DOHH2 (cell line): ENCODE results near the gene NID1.

Source experiments
- H3F3A ChIP-seq: fragments of 200-600 bp; sonication (generic), shearing (Covaris generic); 2 replicates; pipeline ENCODE4 v1.6.0; 2016; ENCODE audit warnings: antibody characterized with exemption, mild to moderate bottlenecking; ENCODE audit not compliant: control insufficient read depth, insufficient read depth
- H3K27ac ChIP-seq: fragments of 200-600 bp; sonication (generic); 2 replicates; pipeline ENCODE4 v1.5.1; 2014; ENCODE audit warnings: low read depth, mild to moderate bottlenecking, low read length, moderate library complexity
- H3K27me3 ChIP-seq: fragments of 200-600 bp; sonication (generic); 2 replicates; pipeline ENCODE4 v1.6.1; 2014; ENCODE audit warnings: mild to moderate bottlenecking, low read length, mixed read lengths; ENCODE audit not compliant: control insufficient read depth
- H3K36me3 ChIP-seq: fragments of 200-600 bp; sonication (generic); 2 replicates; pipeline ENCODE4 v1.6.1; 2014; ENCODE audit warnings: mild to moderate bottlenecking, low read length, moderate library complexity, mixed read lengths; ENCODE audit not compliant: control insufficient read depth
- H3K4me1 ChIP-seq: fragments of 200-600 bp; sonication (generic); 2 replicates; pipeline ENCODE4 v1.6.1; 2014; ENCODE audit warnings: mild to moderate bottlenecking, low read length, mixed read lengths; ENCODE audit not compliant: control insufficient read depth
- H3K4me2 ChIP-seq: fragments of 200-600 bp; sonication (generic); 2 replicates; pipeline ENCODE4 v1.6.0; 2014; ENCODE audit warnings: mild to moderate bottlenecking, low read length, moderate library complexity
- H3K4me3 ChIP-seq: fragments of 200-600 bp; sonication (generic); 2 replicates; pipeline ENCODE4 v1.5.1; 2014; ENCODE audit warnings: mild to moderate bottlenecking, low read length, mixed read lengths
- H3K79me2 ChIP-seq: fragments of 200-600 bp; sonication (generic); 2 replicates; pipeline ENCODE4 v1.6.1; 2014; ENCODE audit warnings: mild to moderate bottlenecking, low read length, mixed read lengths; ENCODE audit not compliant: control insufficient read depth
- H3K9me2 ChIP-seq: fragments of 200-600 bp; sonication (generic); replicated peaks from 2 replicates; pipeline ENCODE4 v1.6.1; 2014; ENCODE audit warnings: mild to moderate bottlenecking, low read length, mixed read lengths; ENCODE audit not compliant: control insufficient read depth
- H3K9me3 ChIP-seq: fragments of 200-600 bp; sonication (generic); 2 replicates; pipeline ENCODE4 v1.6.1; 2014; ENCODE audit warnings: antibody characterized with exemption, low read length, mixed read lengths; ENCODE audit not compliant: control insufficient read depth, insufficient read depth
- H4K20me1 ChIP-seq: fragments of 200-600 bp; sonication (generic); 2 replicates; pipeline ENCODE4 v1.6.0; 2014; ENCODE audit warnings: low read depth, mild to moderate bottlenecking, antibody characterized with exemption, low read length, moderate library complexity; ENCODE audit not compliant: control insufficient read depth, insufficient read depth
- EZH2phosphoT487 ChIP-seq: fragments of 200-600 bp; sonication (generic); IDR thresholded peaks from 2 replicates; pipeline ENCODE4 v1.6.1; 2017; ENCODE audit warnings: borderline replicate concordance, mild to moderate bottlenecking, antibody characterized with exemption, low read length, moderate library complexity, mixed read lengths
- TF ChIP-seq, protein P1 (sequence below): fragments of 200-600 bp; sonication (generic); IDR thresholded peaks from one replicate; pipeline ENCODE4 v1.5.1; 2014; ENCODE audit warnings: antibody characterized with exemption, mild to moderate bottlenecking, low read depth, low read length; ENCODE audit not compliant: poor library complexity, severe bottlenecking

The NID1 gene

DNA sequence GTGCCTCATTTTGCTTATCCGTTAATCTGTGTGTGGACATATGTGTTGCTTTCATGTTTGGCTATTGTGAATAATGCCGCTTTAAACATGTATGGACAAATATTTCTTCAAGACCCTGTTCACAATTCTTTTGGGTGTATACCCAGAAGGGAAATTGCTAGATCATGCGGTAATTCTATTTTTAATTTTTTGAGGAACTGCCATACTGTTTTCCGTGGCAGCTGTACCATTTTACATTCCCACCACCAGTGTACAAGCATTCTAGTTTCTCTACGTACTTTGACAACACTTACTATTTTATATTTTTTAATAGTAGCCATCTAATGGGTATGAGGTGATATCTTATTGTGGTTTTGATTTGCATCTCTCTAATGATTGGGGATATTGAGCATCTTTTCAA is 7.1 kb upstream of the NID1 start:
- TF ChIP-seq EZH2phosphoT487, result no peak
- TF ChIP-seq, protein P1, sequence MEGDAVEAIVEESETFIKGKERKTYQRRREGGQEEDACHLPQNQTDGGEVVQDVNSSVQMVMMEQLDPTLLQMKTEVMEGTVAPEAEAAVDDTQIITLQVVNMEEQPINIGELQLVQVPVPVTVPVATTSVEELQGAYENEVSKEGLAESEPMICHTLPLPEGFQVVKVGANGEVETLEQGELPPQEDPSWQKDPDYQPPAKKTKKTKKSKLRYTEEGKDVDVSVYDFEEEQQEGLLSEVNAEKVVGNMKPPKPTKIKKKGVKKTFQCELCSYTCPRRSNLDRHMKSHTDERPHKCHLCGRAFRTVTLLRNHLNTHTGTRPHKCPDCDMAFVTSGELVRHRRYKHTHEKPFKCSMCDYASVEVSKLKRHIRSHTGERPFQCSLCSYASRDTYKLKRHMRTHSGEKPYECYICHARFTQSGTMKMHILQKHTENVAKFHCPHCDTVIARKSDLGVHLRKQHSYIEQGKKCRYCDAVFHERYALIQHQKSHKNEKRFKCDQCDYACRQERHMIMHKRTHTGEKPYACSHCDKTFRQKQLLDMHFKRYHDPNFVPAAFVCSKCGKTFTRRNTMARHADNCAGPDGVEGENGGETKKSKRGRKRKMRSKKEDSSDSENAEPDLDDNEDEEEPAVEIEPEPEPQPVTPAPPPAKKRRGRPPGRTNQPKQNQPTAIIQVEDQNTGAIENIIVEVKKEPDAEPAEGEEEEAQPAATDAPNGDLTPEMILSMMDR, result no peak
- no peaks in the 10 kb centered on the region for H4K20me1 ChIP-seq
- no peak overlapping the region for H3K4me2 ChIP-seq
- peaks cover 2% of the 10 kb centered on the region for H3K4me1 ChIP-seq
- no peak overlapping the region for H3K27ac ChIP-seq
- H3K9me3 ChIP-seq, result no peaks in the 10 kb centered on the region
- H3K79me2 ChIP-seq, result no peaks in the 10 kb centered on the region
- no peaks in the 10 kb centered on the region for H3F3A ChIP-seq
- H3K36me3 ChIP-seq, result no peaks in the 10 kb centered on the region
- H3K9me2 ChIP-seq, result no peaks in the 10 kb centered on the region
- H3K27me3 ChIP-seq, result no peaks in the 10 kb centered on the region
- no peak overlapping the region for H3K4me3 ChIP-seq

DNA sequence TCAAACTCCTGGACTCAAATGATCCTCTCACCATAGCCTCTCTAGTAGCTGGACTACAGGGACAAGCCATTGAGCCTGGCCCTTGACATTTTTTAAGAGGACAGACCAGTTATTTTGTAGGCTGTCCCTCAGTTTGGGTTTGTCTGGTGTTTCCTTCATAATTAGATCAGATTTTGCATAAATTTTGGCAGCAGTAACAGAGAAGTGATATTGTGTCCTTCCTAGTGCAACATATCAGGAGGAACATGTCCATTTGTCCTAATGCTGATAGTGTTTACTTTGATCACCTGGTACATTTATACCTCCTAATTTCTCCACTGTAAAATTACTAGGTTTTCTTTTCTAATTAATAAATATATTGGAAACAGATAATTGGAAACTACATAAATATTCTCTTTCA is 5.9 kb upstream of the NID1 start:
- no peak for TF ChIP-seq EZH2phosphoT487
- TF ChIP-seq, protein P1, result no peak
- Histone ChIP-seq H3K27me3 (no peaks in the 10 kb centered on the region), H3K9me2 (no peaks in the 10 kb centered on the region), H3K4me3 (no peak overlapping the region), H3K4me1 (peaks cover 7% of the 10 kb centered on the region), H3K27ac (no peak overlapping the region), H3K9me3 (no peaks in the 10 kb centered on the region), H3K36me3 (no peaks in the 10 kb centered on the region), H3K79me2 (no peaks in the 10 kb centered on the region), H3K4me2 (no peak overlapping the region), H3F3A (no peaks in the 10 kb centered on the region), H4K20me1 (no peaks in the 10 kb centered on the region)

DNA sequence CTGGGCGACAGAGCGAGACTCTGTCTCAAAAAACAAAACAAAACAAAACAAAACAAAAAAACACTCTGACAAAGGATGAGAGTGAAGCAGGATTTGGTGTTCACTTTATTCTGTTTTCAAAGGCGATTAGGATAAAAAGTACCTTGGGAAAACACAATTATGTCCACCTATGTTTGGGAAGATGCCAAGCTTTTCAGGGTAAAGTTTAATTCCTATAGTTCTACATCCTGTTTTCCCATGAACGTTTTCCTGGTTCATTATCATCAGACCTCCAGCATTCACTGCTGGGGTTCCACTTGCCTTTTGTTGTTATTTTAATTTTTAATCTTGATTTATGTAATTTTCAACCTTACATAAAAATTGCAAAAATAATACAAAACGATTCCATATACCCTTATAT is 4.9 kb upstream of the NID1 start:
- Histone ChIP-seq H3K4me2 (no peak overlapping the region), H3K4me3 (no peak overlapping the region), H3K27me3 (no peaks in the 10 kb centered on the region), H3F3A (no peaks in the 10 kb centered on the region), H3K79me2 (no peaks in the 10 kb centered on the region), H3K9me2 (no peaks in the 10 kb centered on the region), H3K27ac (no peak overlapping the region), H3K36me3 (no peaks in the 10 kb centered on the region), H3K9me3 (no peaks in the 10 kb centered on the region), H4K20me1 (no peaks in the 10 kb centered on the region), H3K4me1 (peaks cover 7% of the 10 kb centered on the region)
- TF ChIP-seq EZH2phosphoT487, result no peak
- TF ChIP-seq, protein P1, result no peak
